ENCODE data around the gene DHRS3. TPM values are rescaled to one million over a fixed set of nuclear protein-coding genes. Genes with fewer than 3 reads are reported as not detected.

DHRS3 gene
- total RNA-seq, 1 experiment from 2014 or later = 87.0 TPM

- peaks cover 0 to 7% of the 10 kb centered on the region in 2 experiments; a peak in 3 of 4 replicates for H3K4me1 ChIP-seq (ENCODE audit: control insufficient read depth in 1 of 2, insufficient read depth in 2 of 2, low read length in 2 of 2)
- H3K27me3 ChIP-seq (ENCODE audit: insufficient read depth, low read length) = no peaks in the 10 kb centered on the region
- intact Hi-C loops (cut with micrococcal nuclease) = no loop called here
- CTCF ChIA-PET = no interaction called here
- H3K4me3 ChIP-seq (replicated peaks in 1 of 2; ENCODE audit: low read depth in 1 of 2, low read length in 2 of 2) = no peak overlapping the region
- RAD21 ChIA-PET (ENCODE audit: low non-redundant PET in 1 of 2, low total read pairs in 2 of 2, uncharacterized antibody in 2 of 2, unreplicated experiment in 2 of 2) = no interaction called here
- POLR2A ChIA-PET = no interaction called here
- no peak overlapping the region for H3K9ac ChIP-seq (ENCODE audit: low read length)
- no peak for ATAC-seq
- no peak overlapping the region for H3K27ac ChIP-seq (ENCODE audit: low read depth, low read length)
- H3K79me2 ChIP-seq (ENCODE audit: insufficient read depth, low read length) = peaks cover 14% of the 10 kb centered on the region; the same call in 1 of the 2 replicates
- H3K9me3 ChIP-seq (ENCODE audit: control insufficient read depth in 1 of 2, insufficient read depth in 1 of 2, low read depth in 1 of 2, low read length in 2 of 2) = no peaks in the 10 kb centered on the region
- no peak for TF ChIP-seq JUND (IDR thresholded peaks at IDR 0.05)
- no peak for TF ChIP-seq ZNF274 (IDR thresholded peaks at IDR 0.05; ENCODE audit: low read depth, low read length)
- TF ChIP-seq ZFX (IDR thresholded peaks at IDR 0.05) = no peak
- no peak for TF ChIP-seq RAD21 (IDR thresholded peaks at IDR 0.05; ENCODE audit: low read depth)
- TF ChIP-seq EZH2 (IDR thresholded peaks at IDR 0.05) = no peak
- no peak for TF ChIP-seq CEBPB (IDR thresholded peaks at IDR 0.05; ENCODE audit: low read depth)
- no peaks in the 10 kb centered on the region for H3K9me2 ChIP-seq (ENCODE audit: insufficient read depth)
- no peak for DNase-seq (ENCODE audit: low read depth, low spot score)
- no peak overlapping the region for H2AFZ ChIP-seq (ENCODE audit: low read depth, low read length, poor library complexity, severe bottlenecking)
- H4K20me1 ChIP-seq (ENCODE audit: insufficient read depth) = no peaks in the 10 kb centered on the region
- no TSS peak for BruUV-seq (replicated peaks)
- H3K4me2 ChIP-seq (ENCODE audit: low read length) = no peak overlapping the region
- peaks cover 0 to 12% of the 10 kb centered on the region in 2 experiments; a peak in 1 of 4 replicates for H3K36me3 ChIP-seq (ENCODE audit: control insufficient read depth in 1 of 2, insufficient read depth in 2 of 2, low read length in 2 of 2)
Observed at GRCh38 chr1:12582649-12583048, 35.4 kb downstream of the DHRS3 start.

- CTCF ChIA-PET = no interaction called here
- H3K36me3 ChIP-seq (ENCODE audit: control insufficient read depth in 1 of 2, insufficient read depth in 2 of 2, low read length in 2 of 2) = peaks cover 0 to 12% of the 10 kb centered on the region in 2 experiments; a peak in 1 of 4 replicates
- RAD21 ChIA-PET (ENCODE audit: low non-redundant PET in 1 of 2, low total read pairs in 2 of 2, uncharacterized antibody in 2 of 2, unreplicated experiment in 2 of 2) = no interaction called here
- TF ChIP-seq EZH2phosphoT487 (IDR thresholded peaks at IDR 0.05; ENCODE audit: borderline replicate concordance) = no peak
- no peak for TF ChIP-seq FOSL1 (IDR thresholded peaks at IDR 0.05; ENCODE audit: low read depth)
- no peak for TF ChIP-seq ELF1 (IDR thresholded peaks at IDR 0.05; ENCODE audit: borderline replicate concordance, low read depth)
- no peak for TF ChIP-seq CBX3 (IDR thresholded peaks at IDR 0.05; ENCODE audit: low read depth)
- no peak for TF ChIP-seq SRF (IDR thresholded peaks at IDR 0.05; ENCODE audit: low read depth)
- TF ChIP-seq SP1 (IDR thresholded peaks at IDR 0.05; ENCODE audit: low read depth) = no peak
- no peak for TF ChIP-seq TCF7L2 (IDR thresholded peaks at IDR 0.05; ENCODE audit: borderline replicate concordance, extremely low read depth, insufficient read depth, insufficient read length)
- no peak for TF ChIP-seq EGR1 (IDR thresholded peaks at IDR 0.05; ENCODE audit: low read depth)
- TF ChIP-seq SIN3A (IDR thresholded peaks at IDR 0.05; ENCODE audit: low read depth) = no peak
- no peak for TF ChIP-seq EZH2 (IDR thresholded peaks at IDR 0.05)
- TF ChIP-seq CTCF (IDR thresholded peaks at IDR 0.05 in 2 of 3, conservative IDR thresholded peaks at IDR 0.05 in 1 of 3; ENCODE audit: borderline replicate concordance in 1 of 3, insufficient read depth in 1 of 3, low read depth in 2 of 3, low read length in 2 of 3) = no peak
- no peak for TF ChIP-seq YY1 (IDR thresholded peaks at IDR 0.05; ENCODE audit: extremely low read depth, insufficient replicate concordance, low read depth, low read length)
- TF ChIP-seq JUND (IDR thresholded peaks at IDR 0.05) = no peak
- TF ChIP-seq ATF3 (IDR thresholded peaks at IDR 0.05) = no peak
- no peak for TF ChIP-seq ZBTB33 (IDR thresholded peaks at IDR 0.05; ENCODE audit: extremely low read depth, insufficient replicate concordance, low read length)
Observed at GRCh38 chr1:12581179-12581578, 36.8 kb downstream of the DHRS3 start.

More at GRCh38 chr1:12581179-12581578, 36.8 kb downstream of the DHRS3 start:
- Histone ChIP-seq H4K20me1 (ENCODE audit: insufficient read depth) (no peaks in the 10 kb centered on the region), H3K4me1 (ENCODE audit: control insufficient read depth in 1 of 2, insufficient read depth in 2 of 2, low read length in 2 of 2) (no peaks in the 10 kb centered on the region), H3K9me3 (ENCODE audit: control insufficient read depth in 1 of 2, insufficient read depth in 1 of 2, low read depth in 1 of 2, low read length in 2 of 2) (no peaks in the 10 kb centered on the region), H3K79me2 (ENCODE audit: insufficient read depth, low read length) (peaks cover 8% of the 10 kb centered on the region; the same call in 1 of the 2 replicates), H3K4me2 (ENCODE audit: low read length) (no peak overlapping the region), H3K9me2 (ENCODE audit: insufficient read depth) (no peaks in the 10 kb centered on the region), H3K27me3 (ENCODE audit: insufficient read depth, low read length) (no peaks in the 10 kb centered on the region), H3K27ac (ENCODE audit: low read depth, low read length) (no peak overlapping the region), H3K9ac (ENCODE audit: low read length) (no peak overlapping the region), H3K4me3 (replicated peaks in 1 of 2; ENCODE audit: low read depth in 1 of 2, low read length in 2 of 2) (no peak overlapping the region), H2AFZ (ENCODE audit: low read depth, low read length, poor library complexity, severe bottlenecking) (no peak overlapping the region)
- ATAC-seq (no peak), DNase-seq (ENCODE audit: low read depth, low spot score) (no peak)
- POLR2A ChIA-PET = no interaction called here
- intact Hi-C loops (cut with micrococcal nuclease) = no loop called here
- no TSS peak for BruUV-seq (replicated peaks)

Measured in HCT116 (cell line).